HFF-Myc (cell line): ENCODE data around the gene RBFOX2.
A peak's percentile ranks its signal among the peaks of the same experiment; 100 is the strongest.

Source experiments
- DNase-seq: peaks from one replicate; pipeline ENCODE4 v3.0.0-alpha.2; 2011; ENCODE audit warnings: low read depth; ENCODE audit errors: extremely low read depth
- H3K4me3 ChIP-seq: replicated peaks from 2 replicates; pipeline ENCODE4 v1.5.1; 2011; ENCODE audit warnings: low read depth, mild to moderate bottlenecking, control low read depth, low read length
- TF ChIP-seq, protein P1 (sequence below): IDR thresholded peaks from 2 replicates; pipeline ENCODE4 v1.5.1; 2012; ENCODE audit warnings: mild to moderate bottlenecking, low read depth, low read length, control low read depth; ENCODE audit errors: missing control alignments

Gene RBFOX2

DNA sequence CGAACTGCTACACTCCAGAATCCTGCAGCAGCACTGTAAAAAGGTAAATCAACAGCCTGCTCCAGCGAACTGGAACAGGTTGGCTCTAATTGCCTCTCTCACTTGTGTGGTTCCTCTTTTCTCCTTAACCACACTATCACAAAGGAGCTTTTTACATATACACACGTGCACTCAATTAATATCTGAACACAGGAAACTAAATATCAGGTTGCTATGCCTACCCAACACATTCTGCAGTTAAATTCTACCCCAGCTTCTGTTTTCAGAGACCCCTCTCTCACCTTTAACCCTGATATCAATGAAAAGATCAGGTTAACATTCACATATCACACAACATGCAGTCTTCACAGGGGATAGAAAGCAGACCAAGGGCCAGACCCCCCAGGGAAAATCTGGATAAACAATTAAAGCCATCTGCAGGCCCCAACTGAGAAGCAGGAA is 11.0 kb downstream of the RBFOX2 start:
- peak; percentile 73 for DNase-seq
- H3K4me3 ChIP-seq = 0 out of 2 replicates have a peak overlapping the region, but pooled peaks have one; percentile 2
- TF ChIP-seq, protein P1, sequence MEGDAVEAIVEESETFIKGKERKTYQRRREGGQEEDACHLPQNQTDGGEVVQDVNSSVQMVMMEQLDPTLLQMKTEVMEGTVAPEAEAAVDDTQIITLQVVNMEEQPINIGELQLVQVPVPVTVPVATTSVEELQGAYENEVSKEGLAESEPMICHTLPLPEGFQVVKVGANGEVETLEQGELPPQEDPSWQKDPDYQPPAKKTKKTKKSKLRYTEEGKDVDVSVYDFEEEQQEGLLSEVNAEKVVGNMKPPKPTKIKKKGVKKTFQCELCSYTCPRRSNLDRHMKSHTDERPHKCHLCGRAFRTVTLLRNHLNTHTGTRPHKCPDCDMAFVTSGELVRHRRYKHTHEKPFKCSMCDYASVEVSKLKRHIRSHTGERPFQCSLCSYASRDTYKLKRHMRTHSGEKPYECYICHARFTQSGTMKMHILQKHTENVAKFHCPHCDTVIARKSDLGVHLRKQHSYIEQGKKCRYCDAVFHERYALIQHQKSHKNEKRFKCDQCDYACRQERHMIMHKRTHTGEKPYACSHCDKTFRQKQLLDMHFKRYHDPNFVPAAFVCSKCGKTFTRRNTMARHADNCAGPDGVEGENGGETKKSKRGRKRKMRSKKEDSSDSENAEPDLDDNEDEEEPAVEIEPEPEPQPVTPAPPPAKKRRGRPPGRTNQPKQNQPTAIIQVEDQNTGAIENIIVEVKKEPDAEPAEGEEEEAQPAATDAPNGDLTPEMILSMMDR = no peak

DNA sequence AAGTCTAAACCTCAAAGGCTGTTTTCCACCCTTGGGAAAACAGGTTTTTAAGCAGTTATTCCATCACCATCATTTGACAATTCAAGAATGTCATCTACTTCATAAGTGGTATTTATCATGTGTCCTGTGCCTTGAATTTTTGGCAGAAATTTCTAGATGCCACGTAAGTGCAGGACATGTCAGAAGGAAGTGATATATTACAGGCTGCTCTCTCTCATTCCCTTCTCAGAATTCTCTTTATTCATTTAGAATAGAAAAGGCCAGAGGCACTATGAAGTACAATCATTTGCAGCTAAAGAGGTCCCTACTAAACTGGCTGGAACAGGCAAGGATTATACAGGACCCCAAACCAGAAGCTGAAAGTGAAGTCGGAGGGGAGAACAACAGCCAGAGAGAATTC is 11.9 kb downstream of the RBFOX2 start:
- no peak overlapping the region for H3K4me3 ChIP-seq
- no peak for DNase-seq
- TF ChIP-seq, protein P1 = no peak

DNA sequence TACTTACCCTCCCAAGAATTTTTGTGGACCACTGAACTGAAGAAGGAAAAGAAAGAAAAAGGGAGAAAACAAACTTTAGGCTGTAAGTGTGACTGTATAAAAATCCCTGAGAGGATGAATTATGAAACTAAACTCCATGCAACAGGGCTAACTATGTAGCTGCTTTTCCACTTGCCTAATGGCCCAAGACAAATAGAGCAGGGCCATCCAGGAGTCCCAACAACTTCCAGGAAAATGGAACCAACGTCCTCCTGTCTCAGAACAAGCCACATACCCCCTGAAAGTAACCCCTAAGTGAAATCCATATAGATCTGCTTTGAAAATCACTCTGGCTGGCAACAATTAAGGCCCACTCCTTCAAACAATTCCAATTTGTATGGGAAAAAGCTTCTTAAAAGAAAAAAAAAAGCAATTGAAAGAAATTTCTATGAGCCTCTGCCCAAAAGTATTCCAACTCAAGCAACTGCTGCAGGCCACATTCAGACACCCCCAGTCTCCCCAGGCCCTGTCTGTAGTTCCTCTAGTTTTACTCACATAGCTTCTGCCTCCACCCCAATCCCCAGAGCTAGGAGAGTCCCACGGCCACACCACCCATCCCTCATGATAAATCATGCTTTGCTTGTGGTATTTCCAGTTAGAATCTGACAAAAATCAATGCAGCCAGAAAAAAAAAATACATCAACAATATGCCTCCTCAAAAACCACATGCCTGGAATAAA is 12.7 kb downstream of the RBFOX2 start:
- TF ChIP-seq, protein P1 = no peak
- no peak overlapping the region for H3K4me3 ChIP-seq
- DNase-seq = no peak

DNA sequence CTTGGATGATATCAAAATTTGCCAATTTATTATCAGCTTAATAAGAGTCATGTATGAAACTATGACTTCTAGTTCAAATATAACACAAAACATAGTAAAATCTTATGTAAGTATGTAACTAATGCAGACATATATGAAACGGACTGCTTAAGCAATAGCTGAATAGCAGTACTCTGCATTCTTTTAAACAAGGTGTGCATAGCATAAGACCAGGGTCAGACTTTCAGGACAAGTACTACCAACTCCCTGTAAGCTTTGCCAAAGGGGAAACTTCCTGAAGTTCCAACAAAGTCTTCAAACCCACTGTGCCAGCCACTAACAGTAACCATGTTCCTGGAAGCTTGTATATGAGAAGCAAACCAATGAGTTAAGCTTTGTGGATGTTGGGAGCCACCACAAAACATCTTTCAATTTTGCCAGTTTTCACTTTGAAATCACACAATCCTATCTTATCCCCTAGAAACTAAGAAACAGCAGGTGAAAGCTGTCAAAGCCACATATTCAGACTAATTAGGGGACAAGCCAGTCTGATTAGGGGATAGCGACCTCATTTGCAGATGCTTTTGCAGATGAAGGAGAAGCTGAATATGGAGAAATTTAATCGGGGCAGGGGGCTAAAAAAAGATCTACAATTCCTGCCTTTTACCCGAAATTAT is 13.3 kb downstream of the RBFOX2 start:
- no peak overlapping the region for H3K4me3 ChIP-seq
- DNase-seq = no peak
- TF ChIP-seq, protein P1 = no peak

DNA sequence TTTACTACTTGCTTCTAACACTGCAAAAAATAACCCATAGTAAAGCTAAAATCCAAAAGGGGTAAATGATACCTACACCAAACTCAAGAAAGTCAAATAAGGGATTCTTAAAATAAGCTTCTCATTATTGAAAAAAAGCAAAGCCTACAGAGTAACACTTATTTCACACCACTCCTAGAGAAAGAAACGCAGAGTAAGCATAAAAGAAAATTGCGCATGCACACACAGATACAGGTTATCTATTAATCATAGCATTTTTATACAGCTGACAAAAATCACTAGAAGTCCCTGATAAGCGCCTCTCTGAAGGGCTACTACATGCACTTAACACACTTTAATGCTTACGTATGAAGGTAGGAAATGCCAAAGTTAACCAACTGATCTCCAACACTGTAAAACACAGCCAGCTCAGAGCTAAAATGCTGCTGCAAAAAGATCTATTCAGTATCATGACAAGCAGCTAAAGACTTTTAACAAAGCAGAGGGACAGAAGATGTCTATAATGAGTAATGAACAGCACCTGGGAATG is 14.0 kb downstream of the RBFOX2 start:
- TF ChIP-seq, protein P1 = no peak
- DNase-seq = no peak
- no peak overlapping the region for H3K4me3 ChIP-seq

DNA sequence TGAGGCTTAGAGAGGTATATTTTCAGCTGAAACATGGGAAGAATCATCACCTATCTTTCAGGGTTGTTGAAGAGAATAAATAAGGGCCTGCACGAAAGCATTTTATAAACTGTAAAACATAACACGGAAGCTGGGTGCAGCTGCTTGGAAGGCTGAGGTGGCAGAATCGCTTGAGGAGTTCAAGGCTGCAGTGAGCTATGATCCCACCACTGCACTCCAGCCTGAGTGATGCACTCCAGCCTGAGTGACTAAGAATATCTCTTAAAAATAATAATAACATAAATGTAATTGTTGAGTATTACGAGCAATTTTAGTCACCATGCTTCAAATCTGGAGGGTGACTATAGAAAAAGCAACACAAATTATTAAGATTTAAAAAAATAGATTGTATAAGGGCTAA is 16.3 kb downstream of the RBFOX2 start:
- no peak for DNase-seq
- H3K4me3 ChIP-seq = no peak overlapping the region
- TF ChIP-seq, protein P1 = no peak
